Measurements from ENCODE around the gene GADD45G.

GADD45G gene

DNA sequence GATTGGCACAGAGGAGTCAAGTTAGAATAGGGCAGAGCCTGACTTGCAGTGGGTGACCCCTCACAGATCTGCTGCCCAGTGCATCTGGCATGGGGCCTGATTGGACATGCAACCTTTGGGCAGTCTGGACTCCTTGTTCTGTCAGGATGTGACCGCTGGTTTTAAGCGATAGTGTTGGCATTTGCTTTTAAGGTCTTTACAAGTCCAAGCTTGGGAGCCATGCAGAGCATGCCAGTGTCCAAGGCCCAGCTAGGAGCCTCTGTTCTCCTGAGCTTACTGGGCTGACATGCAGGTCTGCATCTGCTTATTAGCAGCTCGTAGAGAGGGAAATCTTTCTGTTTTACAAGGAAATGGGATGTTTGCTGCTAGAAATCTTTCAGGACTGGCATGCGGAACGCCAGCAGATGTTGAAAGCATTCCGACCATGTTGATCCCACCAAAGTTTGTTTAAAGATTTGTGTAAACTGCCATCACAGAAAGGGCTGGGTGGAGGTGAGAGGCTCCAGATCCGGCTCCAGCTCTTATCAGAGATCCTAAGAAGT, 27.5 kb downstream of the GADD45G start:
- POLR2A ChIA-PET = no interaction called here
- CTCF ChIA-PET = interaction anchor here (1.0 to 1.5 kb wide), 4 partner anchors 12 to 30 kb away, joined by 3 to 4 read pairs (median 3); no protein-coding TSS in a partner anchor
- TF ChIP-seq, protein P1, sequence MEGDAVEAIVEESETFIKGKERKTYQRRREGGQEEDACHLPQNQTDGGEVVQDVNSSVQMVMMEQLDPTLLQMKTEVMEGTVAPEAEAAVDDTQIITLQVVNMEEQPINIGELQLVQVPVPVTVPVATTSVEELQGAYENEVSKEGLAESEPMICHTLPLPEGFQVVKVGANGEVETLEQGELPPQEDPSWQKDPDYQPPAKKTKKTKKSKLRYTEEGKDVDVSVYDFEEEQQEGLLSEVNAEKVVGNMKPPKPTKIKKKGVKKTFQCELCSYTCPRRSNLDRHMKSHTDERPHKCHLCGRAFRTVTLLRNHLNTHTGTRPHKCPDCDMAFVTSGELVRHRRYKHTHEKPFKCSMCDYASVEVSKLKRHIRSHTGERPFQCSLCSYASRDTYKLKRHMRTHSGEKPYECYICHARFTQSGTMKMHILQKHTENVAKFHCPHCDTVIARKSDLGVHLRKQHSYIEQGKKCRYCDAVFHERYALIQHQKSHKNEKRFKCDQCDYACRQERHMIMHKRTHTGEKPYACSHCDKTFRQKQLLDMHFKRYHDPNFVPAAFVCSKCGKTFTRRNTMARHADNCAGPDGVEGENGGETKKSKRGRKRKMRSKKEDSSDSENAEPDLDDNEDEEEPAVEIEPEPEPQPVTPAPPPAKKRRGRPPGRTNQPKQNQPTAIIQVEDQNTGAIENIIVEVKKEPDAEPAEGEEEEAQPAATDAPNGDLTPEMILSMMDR (IDR thresholded peaks at IDR 0.05; ENCODE audit: control extremely low read depth, extremely low read depth, low read depth, missing control alignments) = no peak
- DNase-seq (ENCODE audit: extremely low spot score) = no peak

DNA sequence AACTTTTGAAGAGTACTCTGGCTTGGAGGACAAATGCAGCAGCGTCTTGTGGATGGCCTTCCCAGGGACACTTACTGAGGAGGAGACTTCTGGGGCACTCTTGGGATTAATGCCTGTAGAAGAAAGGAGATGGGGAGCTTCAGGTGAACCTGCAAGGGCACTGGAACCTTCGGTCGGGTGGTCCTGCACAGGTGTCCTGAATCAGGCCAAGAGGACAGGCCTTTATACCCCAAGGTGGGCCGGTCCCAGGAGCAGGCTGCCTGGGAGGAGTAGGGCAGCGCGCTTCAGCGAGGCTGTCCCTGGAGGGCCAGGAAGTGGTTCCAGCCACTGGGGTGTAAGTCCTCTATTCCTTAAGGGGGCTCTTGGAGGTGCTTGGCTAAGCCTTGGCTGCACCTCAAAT, 27.9 kb downstream of the GADD45G start:
- ChIA-PET POLR2A (no interaction called here), CTCF (interaction anchor here (1.0 to 1.7 kb wide), 5 partner anchors 10 to 53 kb away, joined by 3 to 7 read pairs (median 3); no protein-coding TSS in a partner anchor)
- DNase-seq (ENCODE audit: extremely low spot score) = no peak
- TF ChIP-seq, protein P1 (IDR thresholded peaks at IDR 0.05; ENCODE audit: control extremely low read depth, extremely low read depth, low read depth, missing control alignments) = no peak

DNA sequence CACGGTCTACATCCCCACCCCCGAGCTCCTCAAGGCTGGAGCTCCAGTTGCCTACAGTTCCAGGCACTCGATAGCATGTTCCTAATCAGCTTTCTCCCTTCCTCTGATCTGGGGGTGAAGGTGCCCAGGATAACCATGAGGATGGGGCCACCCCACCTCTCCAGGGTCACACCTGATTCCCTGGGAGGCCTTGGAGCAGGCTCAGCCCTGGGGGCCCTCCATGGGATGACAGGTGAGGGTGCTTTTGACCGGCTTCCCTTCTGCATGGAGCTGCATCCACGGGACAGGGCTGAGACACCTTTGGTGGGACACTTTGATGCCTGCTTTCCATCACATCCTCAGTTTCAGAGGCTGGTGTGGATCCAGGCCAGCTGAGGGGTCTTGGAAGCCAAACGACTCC, 28.6 kb downstream of the GADD45G start:
- TF ChIP-seq, protein P1 (IDR thresholded peaks at IDR 0.05; ENCODE audit: control extremely low read depth, extremely low read depth, low read depth, missing control alignments) = no peak
- no peak for DNase-seq (ENCODE audit: extremely low spot score)
- ChIA-PET CTCF (interaction anchor here (1.0 to 1.7 kb wide), 3 partner anchors 9 to 53 kb away, joined by 3 to 7 read pairs (median 3); no protein-coding TSS in a partner anchor), POLR2A (no interaction called here)

DNA sequence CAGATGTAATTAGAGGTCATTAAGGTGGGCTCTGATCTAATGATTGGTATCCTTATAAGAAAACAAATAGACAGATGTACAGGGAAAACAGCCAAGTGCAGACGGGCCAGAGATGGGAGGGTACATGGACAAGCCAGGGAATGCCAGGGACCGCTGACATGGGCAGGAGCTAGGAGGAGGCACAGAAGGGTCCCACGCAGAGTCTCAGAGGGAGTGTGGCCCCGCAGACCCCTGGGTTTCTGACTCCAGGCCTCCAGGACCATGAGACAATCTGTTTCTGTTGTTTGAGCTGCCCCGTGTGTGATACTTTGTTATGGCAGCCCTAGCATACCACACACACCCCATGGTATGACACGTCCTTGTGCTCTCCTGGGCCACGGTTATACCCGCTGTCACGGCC, 29.1 kb downstream of the GADD45G start:
- ChIA-PET CTCF (interaction anchor here (1.0 to 1.7 kb wide), 3 partner anchors 9 to 52 kb away, joined by 3 to 7 read pairs (median 3); no protein-coding TSS in a partner anchor), POLR2A (no interaction called here)
- TF ChIP-seq, protein P1 (IDR thresholded peaks at IDR 0.05; ENCODE audit: control extremely low read depth, extremely low read depth, low read depth, missing control alignments) = no peak
- no peak for DNase-seq (ENCODE audit: extremely low spot score)

DNA sequence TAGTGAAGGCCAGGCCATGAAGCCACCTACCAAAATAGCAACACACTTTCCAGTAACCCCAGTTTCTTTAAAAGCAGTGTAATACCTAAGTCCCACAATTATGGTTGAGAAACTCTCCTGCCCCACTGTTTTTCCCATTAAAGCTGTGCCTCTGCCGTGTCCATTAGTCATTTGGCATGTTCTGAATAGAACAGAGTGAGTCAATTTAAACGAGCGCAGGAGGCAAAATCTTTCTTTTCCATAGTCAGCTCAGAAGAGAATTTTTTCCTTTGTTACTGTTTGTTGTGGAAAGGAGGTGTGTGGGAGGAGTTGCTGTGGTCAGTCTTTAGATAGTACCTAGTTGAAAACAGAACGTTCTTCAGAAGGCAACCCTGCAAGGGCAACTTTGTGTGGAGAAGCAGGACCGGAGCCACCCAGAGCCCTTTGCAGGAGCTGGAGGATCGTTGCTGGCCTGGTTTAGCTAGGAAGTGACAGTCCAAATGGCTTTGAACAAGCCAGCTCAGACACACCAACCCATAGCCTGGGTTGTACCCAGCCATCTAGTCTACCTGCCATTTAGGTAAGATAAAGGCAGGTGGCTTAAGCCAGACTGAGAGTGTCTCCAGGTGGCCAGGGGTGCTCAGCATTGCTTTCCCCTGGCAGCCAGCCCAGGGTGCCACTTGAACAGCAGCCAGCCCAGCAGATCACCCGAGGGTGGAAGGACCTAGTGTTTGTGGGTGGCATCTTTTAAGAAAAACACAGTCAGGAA, 30.4 kb downstream of the GADD45G start:
- TF ChIP-seq, protein P1 (IDR thresholded peaks at IDR 0.05; ENCODE audit: control extremely low read depth, extremely low read depth, low read depth, missing control alignments) = no peak
- ChIA-PET CTCF (interaction anchor here (1.0 to 1.6 kb wide), 3 partner anchors 29 to 32 kb away, joined by 3 to 4 read pairs (median 3); partner anchors contain the start of gene GADD45G), POLR2A (no interaction called here)
- no peak for DNase-seq (ENCODE audit: extremely low spot score)

DNA sequence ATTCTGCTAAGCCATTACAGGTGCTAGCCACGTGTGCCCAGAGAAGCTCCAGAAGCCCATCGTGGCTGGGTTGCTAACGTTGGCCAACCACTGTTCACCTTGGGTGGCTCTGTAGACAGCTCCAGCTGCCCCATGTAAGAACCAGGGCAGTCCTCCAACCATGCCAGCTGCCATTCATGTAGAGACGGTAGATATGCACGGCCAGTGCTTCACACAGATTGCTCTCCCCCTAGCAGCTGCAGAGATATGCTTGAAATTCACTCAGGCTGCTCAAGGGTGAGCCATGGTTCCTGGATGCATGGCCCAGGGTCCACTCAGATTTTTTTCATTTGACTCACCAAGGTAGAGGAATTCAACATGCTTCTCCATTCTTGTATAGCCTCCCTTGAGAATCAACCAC, 31.0 kb downstream of the GADD45G start:
- TF ChIP-seq, protein P1 (IDR thresholded peaks at IDR 0.05; ENCODE audit: control extremely low read depth, extremely low read depth, low read depth, missing control alignments) = no peak
- ChIA-PET POLR2A (no interaction called here), CTCF (interaction anchor here (1.6 kb wide), 2 partner anchors 28 to 33 kb away, joined by 3 to 4 read pairs; no protein-coding TSS in a partner anchor)
- no peak for DNase-seq (ENCODE audit: extremely low spot score)
